Daoy (cell line): ENCODE measurements around the gene LILRB2. TPM values are rescaled to one million over a fixed set of nuclear protein-coding genes. Genes with fewer than 3 reads are reported as not detected.
"Not testable (repeated sequence)": the region's sequence is repeated elsewhere in the genome, so short reads cannot be mapped to it uniquely, and the experiment has no call there.

Source experiments
- DNase-seq: peaks from one replicate; pipeline ENCODE4 v3.0.0-alpha.2; 2015; ENCODE audit warnings: low read depth
- total RNA-seq: library from RNA; depleted of rRNA; stranded (reverse); fragments of >200 nt; shearing (Covaris generic); gene quantifications from 2 replicates; pipeline ENCODE4 v1.2.3, GENCODE V29; 2014; rRNA removed

Gene LILRB2
- total RNA-seq, 1 experiment from 2014 or later: not detected

- DNase-seq: not testable (repeated sequence)
Measured at GRCh38 chr19:54242234-54242633, 38.7 kb downstream of the LILRB2 start.

GRCh38 chr19:54240372-54241336 is 40.3 kb downstream of the LILRB2 start:
- DNase-seq: not testable (repeated sequence)

GRCh38 chr19:54239491-54240371 is 41.2 kb downstream of the LILRB2 start:
- DNase-seq: not testable (repeated sequence)

DNA sequence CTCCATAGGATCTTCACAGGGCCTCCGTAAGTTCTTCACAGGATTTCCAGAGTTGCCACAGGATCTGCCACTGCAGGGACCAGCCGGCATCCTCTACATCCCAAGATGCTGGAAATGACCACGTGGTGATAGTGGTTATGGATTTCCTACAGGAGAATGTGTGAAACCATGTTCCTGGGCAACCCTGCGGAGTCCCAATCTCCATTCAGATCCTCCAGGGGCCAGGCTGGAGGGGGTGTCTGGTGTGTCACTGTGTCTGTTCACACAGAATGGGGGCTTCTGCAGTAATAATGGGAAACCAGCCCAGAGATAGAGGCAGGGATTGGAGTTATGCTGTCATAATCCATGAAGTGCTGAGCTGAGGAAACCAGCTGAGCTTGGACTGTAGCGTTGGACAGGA is 47.0 kb downstream of the LILRB2 start:
- no peak for DNase-seq

GRCh38 chr19:54231077-54231931 is 49.6 kb downstream of the LILRB2 start:
- peak; percentile 85 for DNase-seq

GRCh38 chr19:54230031-54230430 is 50.9 kb downstream of the LILRB2 start:
- DNase-seq: no peak

DNA sequence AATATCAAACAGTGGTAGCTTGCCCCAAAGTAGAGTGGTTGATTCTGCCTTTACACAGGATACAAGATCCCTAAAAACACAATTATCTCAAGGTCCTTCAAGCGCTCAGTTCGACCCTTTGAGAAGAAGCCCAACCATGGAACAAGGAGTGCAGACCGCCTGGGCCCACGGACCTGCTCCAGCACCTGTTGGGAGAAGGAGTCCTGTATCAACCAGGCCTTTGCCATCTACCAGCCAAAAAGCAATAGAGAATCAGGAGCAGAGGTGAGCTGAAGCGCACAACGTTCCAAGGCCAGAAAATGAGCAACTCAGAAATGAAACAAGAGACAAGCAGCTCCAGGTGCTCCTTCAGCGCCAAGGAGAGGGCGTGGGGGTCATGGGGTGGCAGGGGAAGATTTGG is 51.8 kb downstream of the LILRB2 start:
- no peak for DNase-seq

DNA sequence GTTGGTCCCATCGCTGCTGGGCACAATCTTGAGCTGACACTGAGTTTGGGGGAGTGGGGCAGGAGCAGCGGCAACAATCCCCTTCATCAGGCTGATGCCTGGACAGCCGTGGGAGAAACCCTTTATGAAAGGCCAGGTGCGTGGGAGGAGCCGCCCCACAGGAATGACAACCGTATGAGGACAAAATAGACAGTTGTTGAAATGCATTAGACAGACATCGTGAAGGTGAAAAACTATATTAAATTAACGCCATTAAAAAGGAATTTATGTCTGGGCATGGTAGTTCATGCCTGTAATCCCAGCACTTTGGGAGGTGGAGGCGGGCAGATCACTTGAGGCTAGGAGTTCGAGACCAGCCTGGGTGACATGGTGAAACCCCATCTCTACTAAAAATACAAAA is 56.3 kb downstream of the LILRB2 start:
- DNase-seq: not testable (repeated sequence)

DNA sequence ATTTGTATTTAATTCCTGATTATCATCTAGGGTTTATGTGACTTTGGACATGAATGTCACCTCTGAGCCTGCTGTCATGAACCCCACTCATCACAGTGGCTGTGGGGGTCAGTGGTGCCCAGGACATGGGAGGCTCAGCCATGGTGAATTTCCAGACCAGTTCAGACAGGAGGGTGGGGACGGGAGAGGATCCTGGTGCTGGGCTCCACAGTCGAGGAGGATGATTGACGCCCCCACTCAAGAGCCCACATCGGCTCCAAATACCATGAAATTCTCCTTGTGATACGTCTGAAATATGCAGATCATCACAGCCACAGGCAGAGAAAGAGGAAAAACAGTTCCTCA is 57.0 kb downstream of the LILRB2 start:
- not testable (repeated sequence) for DNase-seq

Other genes with a start within 250 kb of the LILRB2 start
- not detected in 2 replicates for gene VSTM1, start 217.2 kb downstream of the LILRB2 start, total RNA-seq
- not detected in 2 replicates for gene TARM1, start 199.7 kb downstream of the LILRB2 start, total RNA-seq
- gene OSCAR, start 180.3 kb downstream of the LILRB2 start, total RNA-seq: 0.27 and 0.74 TPM in 2 replicates
- gene NDUFA3, start 178.3 kb downstream of the LILRB2 start, total RNA-seq: 17.4 and 34.1 TPM in 2 replicates
- 60.2 and 101 TPM in 2 replicates for gene TFPT, start 165.5 kb downstream of the LILRB2 start, total RNA-seq
- gene PRPF31, start 165.4 kb downstream of the LILRB2 start, total RNA-seq: 78.8 and 92.3 TPM in 2 replicates
- gene CNOT3, start 143.3 kb downstream of the LILRB2 start, total RNA-seq: 10.9 and 14.0 TPM in 2 replicates
- 15.6 and 21.3 TPM in 2 replicates for gene LENG1, start 121.4 kb downstream of the LILRB2 start, total RNA-seq
- 0.06 TPM in 1 of 2 replicates, not detected in the other for gene TMC4, start 108.0 kb downstream of the LILRB2 start, total RNA-seq
- gene MBOAT7, start 91.5 kb downstream of the LILRB2 start, total RNA-seq: 74.9 and 89.3 TPM in 2 replicates
- gene TSEN34, start 89.8 kb downstream of the LILRB2 start, total RNA-seq: 88.1 and 141 TPM in 2 replicates
- 2,362 and 2,452 TPM in 2 replicates for gene RPS9, start 80.3 kb downstream of the LILRB2 start, total RNA-seq
- not detected in 2 replicates for gene LILRB3, start 58.1 kb downstream of the LILRB2 start, total RNA-seq
- not detected in 2 replicates for gene LILRA6, start 38.3 kb downstream of the LILRB2 start, total RNA-seq
- gene LILRB5, start 23.8 kb downstream of the LILRB2 start, total RNA-seq: not detected in 2 replicates
- gene LILRA5, start 32.1 kb upstream of the LILRB2 start, total RNA-seq: not detected in 2 replicates
- gene LILRA4, start 58.1 kb upstream of the LILRB2 start, total RNA-seq: not detected in 2 replicates
- gene LAIR1, start 83.8 kb upstream of the LILRB2 start, total RNA-seq: not detected in 2 replicates
- gene TTYH1, start 134.4 kb upstream of the LILRB2 start, total RNA-seq: 1.3 TPM in 1 of 2 replicates, not detected in the other
- 5.1 and 9.0 TPM in 2 replicates for gene LENG8, start 168.1 kb upstream of the LILRB2 start, total RNA-seq
- 2.1 and 3.9 TPM in 2 replicates for gene LENG9, start 182.7 kb upstream of the LILRB2 start, total RNA-seq
- 9.5 and 15.4 TPM in 2 replicates for gene CDC42EP5, start 192.2 kb upstream of the LILRB2 start, total RNA-seq
- not detected in 2 replicates for gene LAIR2, start 221.7 kb upstream of the LILRB2 start, total RNA-seq